A549 (cell line): ENCODE measurements around the gene ITGA1.

Experiments
- JUN ChIP-seq, 2 experiments: fragments of >200 bp; sonication (Bioruptor Twin); formaldehyde crosslinking; IDR thresholded peaks; 2 replicates in 1 of 2; 3 replicates in 1 of 2; pipeline ENCODE4 v1.6.1; 2016 to 2017
- MAZ ChIP-seq: fragments of 150-350 bp; IDR thresholded peaks from 2 replicates; pipeline ENCODE4 v1.6.1; 2014; ENCODE audit warnings: antibody characterized with exemption, low read depth, low read length, borderline replicate concordance
- RFX5 ChIP-seq: fragments of 450-650 bp; IDR thresholded peaks from 2 replicates; pipeline ENCODE4 v1.7.1; 2014; ENCODE audit warnings: antibody characterized with exemption, mild to moderate bottlenecking, moderate library complexity
- TF ChIP-seq, protein P1 (sequence below): fragments of >200 bp; sonication (Bioruptor Twin); formaldehyde crosslinking; IDR thresholded peaks from 3 replicates; pipeline ENCODE4 v1.5.1; 2016

DNA sequence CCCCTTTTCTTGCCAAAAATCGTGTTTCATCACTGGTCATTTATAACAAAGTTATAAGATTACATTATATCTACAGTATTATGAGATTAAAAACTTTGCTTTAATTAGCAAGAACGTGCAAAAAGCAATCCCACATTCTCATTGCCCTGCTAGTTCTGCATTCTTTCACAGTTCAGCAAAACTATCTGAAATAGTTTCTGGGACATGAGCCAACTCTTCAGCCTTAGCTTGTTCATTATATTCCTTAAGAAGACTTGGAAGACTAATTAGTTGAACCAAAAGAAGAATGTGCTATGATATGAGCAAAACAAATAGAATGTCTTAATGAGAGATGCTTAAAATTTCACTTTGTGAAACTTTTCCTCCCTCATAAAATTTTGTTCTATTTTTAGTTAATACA is 76.7 kb downstream of the ITGA1 start:
- TF ChIP-seq, protein P1, sequence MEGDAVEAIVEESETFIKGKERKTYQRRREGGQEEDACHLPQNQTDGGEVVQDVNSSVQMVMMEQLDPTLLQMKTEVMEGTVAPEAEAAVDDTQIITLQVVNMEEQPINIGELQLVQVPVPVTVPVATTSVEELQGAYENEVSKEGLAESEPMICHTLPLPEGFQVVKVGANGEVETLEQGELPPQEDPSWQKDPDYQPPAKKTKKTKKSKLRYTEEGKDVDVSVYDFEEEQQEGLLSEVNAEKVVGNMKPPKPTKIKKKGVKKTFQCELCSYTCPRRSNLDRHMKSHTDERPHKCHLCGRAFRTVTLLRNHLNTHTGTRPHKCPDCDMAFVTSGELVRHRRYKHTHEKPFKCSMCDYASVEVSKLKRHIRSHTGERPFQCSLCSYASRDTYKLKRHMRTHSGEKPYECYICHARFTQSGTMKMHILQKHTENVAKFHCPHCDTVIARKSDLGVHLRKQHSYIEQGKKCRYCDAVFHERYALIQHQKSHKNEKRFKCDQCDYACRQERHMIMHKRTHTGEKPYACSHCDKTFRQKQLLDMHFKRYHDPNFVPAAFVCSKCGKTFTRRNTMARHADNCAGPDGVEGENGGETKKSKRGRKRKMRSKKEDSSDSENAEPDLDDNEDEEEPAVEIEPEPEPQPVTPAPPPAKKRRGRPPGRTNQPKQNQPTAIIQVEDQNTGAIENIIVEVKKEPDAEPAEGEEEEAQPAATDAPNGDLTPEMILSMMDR, result no peak
- TF ChIP-seq RFX5 (no peak), JUN (IDR thresholded peaks at IDR 0.05) (no peak), MAZ (no peak)
